Activated T-cell treated with anti-CD3 and anti-CD28 coated beads for 1 hour (primary cell): ENCODE measurements around the gene CHST13.

ENCODE experiments used
- DNase-seq: peaks from one replicate; pipeline ENCODE4 v3.0.0-alpha.2; 2020; ENCODE audit warnings: low read depth

Gene CHST13

GRCh38 chr3:126542340-126543241, 18.6 kb downstream of the CHST13 start:
- no peak for DNase-seq

GRCh38 chr3:126543457-126544061, 19.6 kb downstream of the CHST13 start:
- DNase-seq, result no peak

GRCh38 chr3:126544596-126545281, 20.8 kb downstream of the CHST13 start:
- DNase-seq, result no peak

GRCh38 chr3:126545544-126545943, 21.6 kb downstream of the CHST13 start:
- no peak for DNase-seq

- DNase-seq, result no peak
Measured at GRCh38 chr3:126546013-126546412, 22.1 kb downstream of the CHST13 start.

- DNase-seq, result no peak
Measured at GRCh38 chr3:126546549-126547239, 22.7 kb downstream of the CHST13 start.

GRCh38 chr3:126547721-126548120, 23.8 kb downstream of the CHST13 start:
- DNase-seq, result no peak

- DNase-seq, result no peak
Measured at GRCh38 chr3:126548556-126549466, 24.9 kb downstream of the CHST13 start.

GRCh38 chr3:126549861-126550487, 26.0 kb downstream of the CHST13 start:
- no peak for DNase-seq

- DNase-seq, result no peak
Measured at GRCh38 chr3:126550488-126551051, 26.6 kb downstream of the CHST13 start.

- no peak for DNase-seq
Measured at GRCh38 chr3:126551121-126551838, 27.3 kb downstream of the CHST13 start.

GRCh38 chr3:126551839-126552687, 28.1 kb downstream of the CHST13 start:
- no peak for DNase-seq

GRCh38 chr3:126552688-126553283, 28.8 kb downstream of the CHST13 start:
- DNase-seq, result no peak

- DNase-seq, result no peak
Measured at GRCh38 chr3:126553284-126554084, 29.5 kb downstream of the CHST13 start.

- DNase-seq, result no peak
Measured at GRCh38 chr3:126554560-126555525, 30.9 kb downstream of the CHST13 start.
